ENCODE measurements around the gene CCL4.

CCL4 gene

GRCh38 chr17:36130346-36130745 is 26.7 kb downstream of the CCL4 start:
- no peak for TF ChIP-seq SIN3A (IDR thresholded peaks at IDR 0.05; ENCODE audit: borderline replicate concordance, insufficient read depth, low read length)
- no peak for TF ChIP-seq FOXP2 (optimal IDR thresholded peaks at IDR 0.05; ENCODE audit: borderline replicate concordance, extremely low read depth, extremely low read length, insufficient read depth)
- no peak for TF ChIP-seq REST (IDR thresholded peaks at IDR 0.05; ENCODE audit: insufficient read depth in 1 of 2, low read depth in 2 of 2, low read length in 2 of 2)
- no peak for TF ChIP-seq POLR2AphosphoS5 (IDR thresholded peaks at IDR 0.05; ENCODE audit: low read depth, low read length)
- TF ChIP-seq TAF1 (IDR thresholded peaks at IDR 0.05; ENCODE audit: borderline replicate concordance, insufficient read depth, low read length): no peak

GRCh38 chr17:36131421-36131820 is 27.8 kb downstream of the CCL4 start:
- no peak for TF ChIP-seq POLR2AphosphoS5 (IDR thresholded peaks at IDR 0.05; ENCODE audit: low read depth, low read length)
- TF ChIP-seq TAF1 (IDR thresholded peaks at IDR 0.05; ENCODE audit: borderline replicate concordance, insufficient read depth, low read length): no peak
- TF ChIP-seq FOXP2 (optimal IDR thresholded peaks at IDR 0.05; ENCODE audit: borderline replicate concordance, extremely low read depth, extremely low read length, insufficient read depth): no peak
- no peak for TF ChIP-seq SIN3A (IDR thresholded peaks at IDR 0.05; ENCODE audit: borderline replicate concordance, insufficient read depth, low read length)
- no peak for TF ChIP-seq REST (IDR thresholded peaks at IDR 0.05; ENCODE audit: insufficient read depth in 1 of 2, low read depth in 2 of 2, low read length in 2 of 2)

GRCh38 chr17:36131931-36132330 is 28.3 kb downstream of the CCL4 start:
- TF ChIP-seq REST (IDR thresholded peaks at IDR 0.05; ENCODE audit: insufficient read depth in 1 of 2, low read depth in 2 of 2, low read length in 2 of 2) (no peak), SIN3A (IDR thresholded peaks at IDR 0.05; ENCODE audit: borderline replicate concordance, insufficient read depth, low read length) (no peak), TAF1 (IDR thresholded peaks at IDR 0.05; ENCODE audit: borderline replicate concordance, insufficient read depth, low read length) (no peak)

- TF ChIP-seq TAF1 (IDR thresholded peaks at IDR 0.05; ENCODE audit: borderline replicate concordance, insufficient read depth, low read length): no peak
- no peak for TF ChIP-seq SIN3A (IDR thresholded peaks at IDR 0.05; ENCODE audit: borderline replicate concordance, insufficient read depth, low read length)
- no peak for TF ChIP-seq POLR2AphosphoS5 (IDR thresholded peaks at IDR 0.05; ENCODE audit: low read depth, low read length)
- TF ChIP-seq FOXP2 (optimal IDR thresholded peaks at IDR 0.05; ENCODE audit: borderline replicate concordance, extremely low read depth, extremely low read length, insufficient read depth): no peak
- TF ChIP-seq REST (IDR thresholded peaks at IDR 0.05; ENCODE audit: insufficient read depth in 1 of 2, low read depth in 2 of 2, low read length in 2 of 2): no peak
Measured at GRCh38 chr17:36132421-36132831, 28.8 kb downstream of the CCL4 start.

GRCh38 chr17:36133602-36134236 is 30.1 kb downstream of the CCL4 start:
- no peak for TF ChIP-seq REST (IDR thresholded peaks at IDR 0.05; ENCODE audit: insufficient read depth in 1 of 2, low read depth in 2 of 2, low read length in 2 of 2)
- no peak for TF ChIP-seq TAF1 (IDR thresholded peaks at IDR 0.05; ENCODE audit: borderline replicate concordance, insufficient read depth, low read length)
- no peak for TF ChIP-seq FOXP2 (optimal IDR thresholded peaks at IDR 0.05; ENCODE audit: borderline replicate concordance, extremely low read depth, extremely low read length, insufficient read depth)
- no peak for TF ChIP-seq SIN3A (IDR thresholded peaks at IDR 0.05; ENCODE audit: borderline replicate concordance, insufficient read depth, low read length)
- no peak for TF ChIP-seq POLR2AphosphoS5 (IDR thresholded peaks at IDR 0.05; ENCODE audit: low read depth, low read length)

All from PFSK-1 (cell line).